Activated effector memory CD4-positive, alpha-beta T cell treated with anti-CD3 and anti-CD28 coated beads, Interleukin-2, amount 50 U/mL, for 16 hours (primary cell): ENCODE measurements around the gene MGAT3.
"Not testable (repeated sequence)": the region's sequence is repeated elsewhere in the genome, so short reads cannot be mapped to it uniquely, and the experiment has no call there.

Experiments used
- DNase-seq: peaks from one replicate; pipeline ENCODE4 v3.0.0-alpha.2; 2020

MGAT3 gene

GRCh38 chr22:39518996-39519680 is 62.3 kb downstream of the MGAT3 start:
- DNase-seq, result no peak

GRCh38 chr22:39519681-39520225 is 62.9 kb downstream of the MGAT3 start:
- DNase-seq, result peak; percentile 98

GRCh38 chr22:39520226-39521105 is 63.7 kb downstream of the MGAT3 start, which contains the start of gene ATF4:
TSS of gene ATF4 (plus strand) at chr22:39520562. CDS start at chr22:39521446, 884 bp downstream.
- DNase-seq, result peak; percentile 97

GRCh38 chr22:39521106-39521885 is 64.5 kb downstream of the MGAT3 start:
- DNase-seq, result not testable (repeated sequence)

DNA sequence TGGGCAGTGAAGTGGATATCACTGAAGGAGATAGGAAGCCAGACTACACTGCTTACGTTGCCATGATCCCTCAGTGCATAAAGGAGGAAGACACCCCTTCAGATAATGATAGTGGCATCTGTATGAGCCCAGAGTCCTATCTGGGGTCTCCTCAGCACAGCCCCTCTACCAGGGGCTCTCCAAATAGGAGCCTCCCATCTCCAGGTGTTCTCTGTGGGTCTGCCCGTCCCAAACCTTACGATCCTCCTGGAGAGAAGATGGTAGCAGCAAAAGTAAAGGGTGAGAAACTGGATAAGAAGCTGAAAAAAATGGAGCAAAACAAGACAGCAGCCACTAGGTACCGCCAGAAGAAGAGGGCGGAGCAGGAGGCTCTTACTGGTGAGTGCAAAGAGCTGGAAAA is 65.3 kb downstream of the MGAT3 start:
- DNase-seq, result not testable (repeated sequence)

- no peak for DNase-seq
Observed at GRCh38 chr22:39522567-39523300, 65.9 kb downstream of the MGAT3 start.

- DNase-seq, result no peak
Observed at GRCh38 chr22:39524089-39524752, 67.4 kb downstream of the MGAT3 start.

DNA sequence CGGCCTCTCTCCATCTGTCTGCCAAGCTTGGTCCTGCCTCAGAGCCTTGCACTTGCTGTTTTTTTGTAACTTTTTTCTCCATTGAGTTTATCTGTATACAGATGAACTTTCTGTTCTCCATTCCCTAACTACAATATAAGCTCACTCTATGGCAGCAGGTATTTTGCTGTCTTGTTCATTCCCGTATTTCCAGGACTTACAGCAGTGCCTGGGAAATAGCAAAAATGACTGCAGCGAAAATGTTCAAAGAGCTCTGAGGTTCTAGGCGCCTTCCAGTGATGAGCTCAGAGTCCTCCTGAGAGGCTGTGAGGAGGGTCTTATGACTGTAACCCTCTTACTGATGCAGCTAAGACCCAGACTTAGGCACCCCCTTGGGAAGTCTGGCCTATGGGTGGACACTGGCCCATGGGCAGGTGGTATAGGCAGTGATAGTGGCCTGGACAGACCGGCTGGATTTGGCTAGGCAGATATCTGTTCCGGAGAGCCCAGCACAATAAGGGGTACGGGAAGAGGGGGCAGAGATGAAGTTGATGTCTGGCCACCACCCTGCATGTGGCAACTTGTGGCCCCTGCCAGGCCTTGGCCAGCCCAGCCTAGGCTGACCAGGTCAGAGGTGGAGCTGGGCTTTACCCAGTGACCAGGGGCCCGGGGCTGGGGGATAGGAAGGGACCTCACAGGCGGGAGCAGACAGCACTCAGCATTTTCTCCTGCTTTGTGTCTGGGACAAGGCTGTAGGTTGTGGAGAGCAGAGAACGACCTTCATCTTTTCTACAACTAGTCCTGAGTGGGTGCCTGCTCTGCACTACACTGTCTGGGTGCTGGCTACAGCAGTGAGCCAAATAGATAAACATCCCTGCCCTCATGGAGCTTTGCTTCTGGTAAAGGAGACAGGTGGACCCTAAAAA is 68.2 kb downstream of the MGAT3 start:
- DNase-seq, result no peak

DNA sequence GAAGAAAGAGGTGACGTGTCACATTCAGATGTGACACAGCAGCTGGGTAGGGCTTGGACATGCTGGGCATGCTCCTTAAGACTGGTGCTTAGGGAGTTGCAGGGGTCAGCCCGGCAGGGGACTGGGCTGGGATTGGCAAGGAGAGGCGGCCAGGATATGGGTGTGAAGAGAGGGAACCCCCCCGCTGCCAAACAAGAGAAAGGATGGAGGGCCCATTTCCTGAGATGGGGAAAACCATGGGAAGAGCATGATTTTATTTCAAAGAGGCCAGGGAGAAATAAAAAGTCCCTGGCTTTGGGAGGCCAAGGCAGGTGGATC is 68.8 kb downstream of the MGAT3 start:
- no peak for DNase-seq

DNA sequence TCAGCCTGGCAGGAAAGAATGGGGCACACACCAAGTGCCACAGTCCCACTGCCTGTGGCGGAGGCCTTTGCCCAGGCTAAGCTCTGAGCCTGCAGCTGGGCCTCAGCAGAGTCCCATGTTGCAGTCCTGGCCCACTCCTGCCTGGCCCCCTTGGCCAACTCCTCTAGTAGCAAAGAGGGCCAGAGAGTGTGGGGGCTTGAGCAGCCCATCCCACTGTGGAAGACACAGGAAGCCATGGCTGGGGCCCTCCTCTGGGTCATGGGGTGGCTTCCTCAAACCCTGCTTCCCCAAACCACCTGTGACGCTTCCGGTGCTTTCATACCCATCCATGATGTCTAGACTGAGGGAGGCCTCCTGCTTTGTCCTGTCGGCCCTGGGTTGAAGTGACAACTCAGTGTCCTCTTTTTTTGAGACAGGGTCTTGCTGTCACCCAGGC is 69.9 kb downstream of the MGAT3 start:
- peak; percentile 75 for DNase-seq

DNA sequence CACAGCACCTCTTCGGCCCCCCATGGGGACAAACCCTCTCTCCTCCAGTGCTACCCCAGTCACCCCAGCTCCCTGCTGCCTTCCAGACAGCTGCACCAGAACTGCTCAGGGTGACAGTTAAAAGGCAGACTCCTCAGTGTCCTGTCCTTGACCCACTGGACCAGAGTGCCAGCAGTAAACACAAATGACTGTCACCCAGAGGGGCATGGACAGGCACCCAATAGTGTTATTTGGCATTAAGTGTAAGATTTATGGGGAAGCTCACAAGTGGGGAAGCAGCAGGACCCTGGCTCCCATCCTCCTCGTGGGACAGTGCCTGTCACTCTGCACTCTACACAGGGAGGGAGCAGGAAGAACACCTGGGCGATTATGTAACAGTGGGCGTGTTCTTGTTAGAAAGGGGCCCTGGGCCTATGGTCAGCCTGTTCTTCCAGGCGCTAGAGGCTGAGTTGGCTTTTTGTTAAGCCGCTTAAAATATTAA is 70.7 kb downstream of the MGAT3 start:
- no peak for DNase-seq

DNA sequence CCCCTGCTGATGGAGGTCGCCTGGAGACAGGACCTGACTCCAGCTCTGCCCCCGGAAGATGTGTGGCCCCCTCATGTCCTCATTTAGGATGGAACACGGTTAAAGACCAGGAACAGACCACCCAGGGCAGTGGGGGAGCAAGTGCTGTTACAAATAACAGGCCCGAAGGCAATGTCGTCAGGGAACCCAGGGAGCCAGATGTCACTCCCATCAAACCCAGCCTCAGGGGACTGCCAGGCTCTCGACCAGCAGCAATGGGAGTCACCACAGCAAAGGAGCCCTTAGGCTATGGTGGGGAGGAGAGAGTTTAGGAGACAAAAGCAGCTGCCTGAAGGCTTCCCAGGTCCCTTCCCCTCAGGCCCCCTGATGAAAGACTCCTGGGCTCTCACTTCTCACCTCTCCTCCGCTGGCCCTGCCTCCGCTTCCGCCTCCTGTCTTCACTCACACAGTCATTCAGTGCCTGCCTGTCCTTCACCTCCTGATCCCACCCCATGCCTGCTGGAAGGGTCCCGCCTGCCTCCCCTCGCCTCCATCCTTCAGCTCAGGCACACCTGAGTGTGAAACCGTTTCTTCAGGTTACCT is 71.4 kb downstream of the MGAT3 start:
- no peak for DNase-seq

- peak; percentile 97 for DNase-seq
Observed at GRCh38 chr22:39528681-39529486, 72.1 kb downstream of the MGAT3 start.

DNA sequence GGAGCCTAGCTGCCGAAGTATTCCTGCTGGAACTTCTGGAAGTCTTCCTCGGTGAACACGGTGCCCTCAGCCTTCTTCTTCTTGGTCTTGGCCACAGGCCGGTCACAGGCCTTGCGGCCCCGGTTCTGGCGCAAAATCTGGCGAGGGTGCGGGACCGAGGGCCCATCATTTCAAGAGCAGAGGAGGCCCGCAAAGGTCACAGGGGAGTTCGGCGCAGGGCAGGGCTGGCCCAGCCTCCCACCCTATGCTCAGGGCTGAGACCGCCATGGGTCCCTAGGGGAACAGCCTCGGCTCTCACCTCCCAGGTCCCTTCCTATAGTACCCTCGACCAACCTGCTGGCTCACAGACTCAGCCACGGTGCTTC is 72.7 kb downstream of the MGAT3 start:
- DNase-seq, result no peak

DNA sequence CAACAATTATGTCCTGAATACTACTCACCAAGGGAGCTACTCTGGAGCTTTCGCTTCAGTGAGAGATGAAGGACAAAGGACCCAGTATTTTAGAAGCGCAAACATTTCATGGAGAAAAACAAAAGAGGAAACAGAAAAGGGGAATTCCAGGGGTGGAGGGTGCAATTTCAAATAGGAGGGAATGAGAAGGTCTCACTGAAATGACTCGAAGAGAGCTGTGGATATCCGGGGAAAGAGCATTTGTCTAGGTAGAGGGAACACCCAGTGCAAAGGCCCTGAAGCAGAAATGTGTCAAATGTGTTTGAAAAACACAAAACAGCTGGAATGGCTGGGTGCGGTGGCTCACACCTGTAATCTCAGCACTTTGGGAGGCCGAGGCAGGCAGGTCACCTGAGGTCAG is 73.3 kb downstream of the MGAT3 start:
- DNase-seq, result no peak

- DNase-seq, result no peak
Observed at GRCh38 chr22:39530692-39531331, 74.0 kb downstream of the MGAT3 start.

DNA sequence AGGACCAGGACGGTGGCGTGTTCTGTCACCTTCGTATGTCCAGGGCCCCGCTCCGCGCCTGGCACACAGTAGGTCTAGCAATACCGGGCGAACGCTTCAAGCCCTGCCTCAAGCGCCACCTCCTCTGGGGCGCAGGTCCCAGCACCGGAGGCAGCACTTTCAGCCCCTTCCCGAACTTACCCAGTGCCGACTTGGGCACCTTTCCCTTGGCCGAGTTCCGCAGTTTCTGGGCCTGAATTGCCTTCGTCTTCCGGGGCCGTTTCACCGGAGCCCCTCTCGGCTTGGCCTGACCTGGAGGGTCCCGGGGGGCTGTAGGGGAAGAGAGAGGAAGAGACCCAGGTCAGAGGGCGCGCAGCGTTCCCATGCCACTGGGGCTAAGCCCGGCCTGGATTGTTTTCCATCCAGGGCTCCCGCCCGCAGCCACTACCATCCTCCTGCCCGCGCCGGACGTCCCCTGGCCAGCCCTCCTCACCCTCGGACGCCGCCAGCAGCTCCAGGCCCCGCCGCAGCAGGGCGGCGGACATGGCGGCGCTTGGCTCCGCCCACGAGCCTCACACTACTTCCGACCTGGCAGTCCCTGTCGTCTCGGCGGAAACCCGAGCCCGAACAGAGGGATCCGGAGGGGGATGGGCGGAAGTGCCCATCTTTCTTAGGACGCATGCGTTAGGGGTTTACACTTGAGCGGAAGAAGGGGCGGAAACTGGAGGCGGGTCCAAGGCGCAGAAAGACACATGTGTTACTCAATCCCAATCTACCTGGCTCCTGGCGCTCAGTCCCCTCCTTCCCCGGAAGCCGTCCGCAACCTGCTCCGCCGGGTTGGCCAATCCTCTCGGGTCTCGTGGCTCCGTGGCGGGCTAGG is 75.6 kb downstream of the MGAT3 start, which contains the start of gene RPS19BP1:
Gene RPS19BP1, minus strand, starts transcription at position 534 of the 859 bp plus-strand sequence. Its CDS starts 10 bp downstream, at position 524.
- peak; percentile 100 for DNase-seq

DNA sequence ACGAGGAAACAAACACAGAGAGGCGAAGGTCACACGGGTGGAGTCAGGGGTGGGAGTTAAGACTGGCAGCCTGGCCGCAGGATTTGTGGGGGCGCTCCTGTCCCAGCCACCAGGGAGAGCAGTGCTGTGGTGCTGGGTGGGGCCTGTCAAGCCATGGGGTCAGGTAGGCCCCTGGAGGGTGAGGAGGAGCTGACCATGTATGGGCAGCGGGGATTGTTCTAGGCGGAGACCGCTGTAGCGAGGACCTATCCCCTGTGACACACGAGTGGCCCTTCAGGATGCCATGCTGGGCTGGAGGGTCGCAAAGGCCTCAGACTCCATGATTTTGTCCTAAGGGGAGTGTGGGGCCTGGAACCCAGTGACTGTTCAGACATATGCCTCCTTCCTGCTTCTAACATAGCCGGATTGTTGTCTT is 77.3 kb downstream of the MGAT3 start:
- no peak for DNase-seq
